Stomach (tissue), 4 donors: ENCODE measurements around the gene SSBP4.

Source experiments
- EP300 ChIP-seq: sonication (generic); formaldehyde crosslinking; IDR thresholded peaks from one replicate; pipeline ENCODE4 v1.6.1; 2017; ENCODE audit warnings: antibody characterized with exemption
- POLR2A ChIP-seq, 4 donors: fragments of 450-650 bp; IDR thresholded peaks; one replicate each; pipeline ENCODE4 v1.6.1; 2016; ENCODE audit warnings: antibody characterized with exemption in 4 of 4, control low read depth in 2 of 4, mild to moderate bottlenecking in 1 of 4, moderate library complexity in 1 of 4
- POLR2AphosphoS5 ChIP-seq, 3 donors: sonication (generic); formaldehyde crosslinking; IDR thresholded peaks; one replicate each; pipeline ENCODE4 v1.6.1; 2016; ENCODE audit warnings: antibody characterized with exemption in 3 of 3
- TF ChIP-seq, protein P1 (sequence below), 7 experiments: fragments of 450-650 bp in 4 of 7; fragments of 200-600 bp in 3 of 7; sonication (generic) in 3 of 7; IDR thresholded peaks; one replicate each; pipeline ENCODE4 v1.5.1; 2016 to 2019; ENCODE audit warnings: antibody characterized with exemption in 7 of 7, control low read depth in 2 of 7, mild to moderate bottlenecking in 1 of 7

DNA sequence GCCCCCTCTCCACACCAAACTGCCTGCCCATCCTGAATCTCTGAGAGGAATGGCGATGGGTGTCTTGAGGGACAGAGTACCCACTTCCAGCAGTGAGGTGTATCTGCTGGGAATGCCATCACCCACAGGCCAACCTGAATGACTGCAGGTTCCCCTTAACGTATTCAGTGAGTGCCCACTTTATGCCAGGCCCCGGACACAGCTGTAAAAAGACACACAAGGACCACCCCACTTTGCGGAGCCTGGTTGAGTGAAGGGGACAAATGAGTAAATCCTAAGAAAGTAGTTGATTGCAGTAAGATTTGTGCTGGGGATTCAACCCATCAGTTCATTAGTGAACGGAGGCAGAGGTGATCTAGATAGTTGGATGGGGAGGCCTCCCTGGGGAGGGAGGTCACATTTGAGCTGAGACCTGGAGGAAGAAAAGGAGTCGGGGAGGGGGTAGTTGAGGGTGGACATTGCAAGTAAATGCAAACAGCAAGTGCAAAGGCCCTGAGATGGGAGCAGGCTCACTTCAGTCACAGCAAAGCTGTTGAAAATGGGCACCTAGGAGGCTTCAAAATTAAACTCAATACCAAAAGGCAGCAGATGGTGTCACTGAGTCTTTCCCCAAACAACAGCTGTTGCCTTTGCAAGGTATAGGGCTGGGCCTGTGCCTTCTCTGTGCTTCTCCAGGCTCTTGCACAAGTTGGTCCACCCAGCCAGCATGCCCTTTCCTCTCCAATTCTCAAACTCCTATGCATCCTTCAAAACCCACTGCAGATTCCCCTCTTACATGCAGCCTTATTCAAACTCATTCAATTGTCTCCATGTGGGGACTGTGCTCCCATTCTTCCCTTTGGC, 28.9 kb upstream of the SSBP4 start:
- TF ChIP-seq EP300 = no peak
- TF ChIP-seq, protein P1, sequence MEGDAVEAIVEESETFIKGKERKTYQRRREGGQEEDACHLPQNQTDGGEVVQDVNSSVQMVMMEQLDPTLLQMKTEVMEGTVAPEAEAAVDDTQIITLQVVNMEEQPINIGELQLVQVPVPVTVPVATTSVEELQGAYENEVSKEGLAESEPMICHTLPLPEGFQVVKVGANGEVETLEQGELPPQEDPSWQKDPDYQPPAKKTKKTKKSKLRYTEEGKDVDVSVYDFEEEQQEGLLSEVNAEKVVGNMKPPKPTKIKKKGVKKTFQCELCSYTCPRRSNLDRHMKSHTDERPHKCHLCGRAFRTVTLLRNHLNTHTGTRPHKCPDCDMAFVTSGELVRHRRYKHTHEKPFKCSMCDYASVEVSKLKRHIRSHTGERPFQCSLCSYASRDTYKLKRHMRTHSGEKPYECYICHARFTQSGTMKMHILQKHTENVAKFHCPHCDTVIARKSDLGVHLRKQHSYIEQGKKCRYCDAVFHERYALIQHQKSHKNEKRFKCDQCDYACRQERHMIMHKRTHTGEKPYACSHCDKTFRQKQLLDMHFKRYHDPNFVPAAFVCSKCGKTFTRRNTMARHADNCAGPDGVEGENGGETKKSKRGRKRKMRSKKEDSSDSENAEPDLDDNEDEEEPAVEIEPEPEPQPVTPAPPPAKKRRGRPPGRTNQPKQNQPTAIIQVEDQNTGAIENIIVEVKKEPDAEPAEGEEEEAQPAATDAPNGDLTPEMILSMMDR (IDR thresholded peaks at IDR 0.05) = no peak
- no peak for TF ChIP-seq POLR2A (IDR thresholded peaks at IDR 0.05)
- TF ChIP-seq POLR2AphosphoS5 (IDR thresholded peaks at IDR 0.05) = peak in 1 of 3 donors; percentile 9
